HTR-8/SVneo (cell line): ENCODE data around the gene SMYD3.

Source experiments
- DNase-seq: peaks from one replicate; pipeline ENCODE4 v3.0.0; 2011; ENCODE audit warnings: low spot score, mixed read lengths; ENCODE audit not compliant: insufficient read length
- FAIRE-seq: peaks from 2 replicates; lab custom pipeline; 2011; peaks lifted over from hg19 to GRCh38; lab: Jason Lieb, UNC

Gene SMYD3

DNA sequence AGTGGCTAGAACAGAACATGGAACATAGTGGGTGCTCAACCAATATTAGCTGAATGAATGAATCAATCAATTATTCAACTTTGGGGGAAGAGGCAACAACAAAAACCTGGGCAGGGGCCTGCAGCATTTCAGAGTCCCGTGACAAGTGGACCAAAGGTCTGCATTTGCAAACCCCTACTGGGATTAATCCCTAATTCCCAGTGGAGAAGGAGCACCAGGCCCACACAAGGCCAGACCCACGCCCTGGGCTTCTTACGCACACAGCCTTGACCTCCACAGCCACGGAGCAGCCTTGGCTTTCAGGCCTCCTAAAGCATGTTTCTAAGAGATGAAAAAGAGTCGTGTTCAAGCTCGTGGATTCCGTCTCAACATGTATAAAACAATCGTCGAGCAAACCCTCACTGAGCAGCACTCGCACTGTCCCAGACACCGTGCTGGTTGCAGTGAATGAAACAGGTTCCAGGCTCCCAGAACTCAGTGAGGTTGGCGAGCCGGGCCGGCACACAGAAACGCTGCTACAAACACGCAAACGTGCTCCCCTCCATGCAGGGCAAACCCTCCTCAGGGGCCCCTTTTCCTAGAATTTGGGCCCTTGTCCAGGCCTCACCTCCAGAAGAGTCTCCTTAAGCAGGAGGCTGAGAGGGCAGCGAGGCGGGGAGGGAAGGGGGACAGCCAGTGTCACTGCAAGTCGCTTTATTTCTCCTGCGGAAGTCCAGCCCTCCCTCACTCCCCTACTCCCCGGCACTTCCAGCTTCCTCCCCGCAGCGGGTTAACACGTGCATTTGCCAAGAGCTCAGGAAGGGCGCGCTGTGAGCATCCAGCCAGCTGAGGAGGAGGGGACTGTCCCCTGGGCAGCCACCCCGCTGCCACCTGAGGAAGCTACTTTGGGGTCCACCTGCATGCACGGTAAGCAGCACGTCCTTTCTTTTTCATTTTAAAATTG, 795.8 kb downstream of the SMYD3 start:
- FAIRE-seq, result no peak
- DNase-seq, result no peak

DNA sequence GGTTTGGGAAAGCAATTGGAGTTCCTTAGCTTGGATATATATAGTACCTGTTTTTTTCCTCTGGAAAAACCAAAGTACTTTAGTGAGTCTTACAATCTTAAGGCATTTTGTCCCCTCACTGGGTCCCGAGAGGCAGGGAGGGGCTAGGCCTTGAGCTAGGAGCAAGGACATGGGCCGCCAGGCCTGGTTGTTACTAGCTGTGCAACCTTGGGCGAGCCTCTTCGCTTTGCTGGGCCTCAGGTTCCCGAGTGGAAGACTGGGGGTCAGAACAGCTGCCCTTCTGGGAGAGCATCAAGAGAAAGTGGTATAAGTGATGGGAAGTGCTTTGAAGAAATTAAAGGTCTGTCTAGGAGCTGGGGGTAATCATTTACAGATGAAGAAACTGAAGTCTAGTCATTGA, 799.1 kb downstream of the SMYD3 start:
- no peak for DNase-seq
- FAIRE-seq, result no peak

DNA sequence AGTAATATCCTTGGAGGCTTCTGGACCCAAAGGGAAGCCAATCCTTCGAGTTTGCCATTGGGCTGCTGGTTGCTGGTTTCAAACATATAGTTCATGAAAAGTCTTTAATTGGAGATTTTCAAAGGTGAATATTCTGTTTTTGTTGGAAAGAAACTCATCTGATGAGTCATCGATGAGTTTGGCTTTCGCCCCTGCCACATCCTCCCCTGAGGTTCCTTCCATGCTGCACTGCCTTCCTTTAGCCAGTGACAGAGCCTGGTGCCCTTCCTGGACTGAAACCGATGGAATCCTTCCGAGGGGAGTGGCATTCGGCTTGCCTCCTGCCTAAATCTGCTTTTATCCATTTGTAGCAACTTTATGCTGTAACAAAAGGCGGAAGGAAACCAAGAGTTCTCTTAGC, 802.3 kb downstream of the SMYD3 start:
- peak; percentile 40 for FAIRE-seq

DNA sequence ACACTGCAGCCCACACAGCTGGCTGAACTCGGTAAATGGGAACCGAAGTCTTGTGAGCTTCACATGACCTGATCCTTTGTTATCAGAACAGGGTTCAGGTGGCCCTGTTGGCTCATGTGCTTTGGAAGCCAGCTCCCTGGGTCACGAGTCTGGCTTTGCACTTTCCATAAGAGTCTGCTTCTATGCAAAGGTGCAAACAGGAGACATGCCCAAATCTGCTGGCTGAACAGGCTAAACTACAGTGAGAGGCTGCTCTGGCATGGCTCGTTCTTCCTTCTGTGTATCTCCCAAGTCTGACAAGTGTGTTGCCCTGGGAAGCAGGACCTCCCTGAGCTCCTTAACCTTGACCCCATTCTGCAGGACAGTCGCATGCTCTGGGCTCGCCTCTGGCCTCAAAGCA, 802.7 kb downstream of the SMYD3 start:
- DNase-seq (no peak), FAIRE-seq (peak; percentile 23)

More for the DNA sequence above, 802.3 kb downstream of the SMYD3 start:
- peak; percentile 45 for DNase-seq

DNA sequence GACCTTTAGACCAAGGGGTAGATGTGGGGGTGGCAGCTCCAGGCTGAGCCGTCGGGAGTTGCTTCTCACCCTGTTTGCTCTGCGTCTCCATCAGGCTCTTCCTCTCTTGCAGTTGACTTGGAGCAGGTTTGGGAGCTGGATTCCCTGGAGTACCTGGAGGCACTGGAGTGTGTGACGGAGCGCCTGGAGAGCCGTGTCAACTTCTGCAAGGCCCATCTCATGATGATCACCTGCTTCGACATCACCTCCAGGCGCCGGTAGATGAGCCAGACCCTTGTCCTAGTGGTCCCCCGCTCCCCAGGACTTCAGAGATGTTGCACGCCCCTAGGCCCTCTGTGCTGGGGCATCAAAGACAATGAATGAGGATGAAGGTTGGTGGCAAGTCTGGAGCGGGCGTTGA, 804.7 kb downstream of the SMYD3 start:
- DNase-seq (no peak), FAIRE-seq (no peak)

DNA sequence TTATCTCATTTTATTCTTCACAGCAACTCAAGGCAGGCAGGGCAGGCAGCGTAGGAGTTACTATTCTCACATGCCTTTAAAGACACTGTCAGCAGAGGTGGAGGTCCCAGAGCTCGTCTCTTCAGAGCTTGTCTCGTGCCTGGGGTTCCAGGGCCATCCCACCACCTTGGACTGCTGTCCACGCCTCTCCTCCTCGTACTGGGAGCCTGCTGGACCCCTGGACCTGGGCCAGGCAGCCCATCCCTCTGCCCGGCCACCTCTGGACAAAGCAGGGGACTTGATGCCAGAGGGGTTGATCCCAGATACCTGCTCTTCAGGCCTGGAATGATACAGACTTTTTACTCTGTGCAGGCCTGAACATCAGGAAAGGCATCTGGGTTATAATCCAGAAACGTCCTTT, 805.4 kb downstream of the SMYD3 start:
- no peak for DNase-seq

DNA sequence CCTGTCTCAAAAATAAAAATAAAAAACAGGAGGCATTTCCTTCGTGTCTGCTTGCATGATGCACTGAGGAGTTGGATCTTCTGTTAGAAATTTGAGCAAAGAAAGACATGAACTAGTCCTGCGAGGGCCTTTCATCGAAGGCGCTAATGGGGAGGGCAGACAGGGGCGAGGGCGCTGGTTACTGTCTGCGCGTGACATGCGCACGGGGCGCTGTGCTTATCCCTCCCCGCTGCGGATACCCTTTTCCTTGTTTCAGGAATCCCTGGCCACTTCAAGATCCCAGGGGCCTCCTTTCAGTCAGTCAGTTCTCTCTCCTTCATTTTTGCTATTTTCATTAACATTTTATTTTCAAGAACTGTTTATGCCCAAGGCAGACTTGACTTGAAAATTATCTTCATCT, 806.4 kb downstream of the SMYD3 start:
- no peak for FAIRE-seq
- no peak for DNase-seq

More for the DNA sequence above, 805.4 kb downstream of the SMYD3 start:
- FAIRE-seq, result no peak
